Endothelial cell of umbilical vein (primary cell): ENCODE data around the gene APOBEC3G. TPM values are rescaled to one million over a fixed set of nuclear protein-coding genes. Genes with fewer than 3 reads are reported as not detected.

ENCODE experiments used
- BruUV-seq: library from RNA; stranded (reverse); fragments of 400-500 nt; replicated peaks from 2 replicates; lab custom pipeline; 2021; lab: Mats Ljungman, UMichigan
- CTCF ChIA-PET: fragments of 300-600, 350-600 bp; sonication (Branson Sonifier 250); formaldehyde crosslinking; loops from one replicate; lab custom pipeline; 2021; ENCODE audit warnings: antibody characterized with exemption, inconsistent platforms; lab: Charles Lee
- POLR2A ChIA-PET: fragments of 300-600, 350-600 bp; sonication (Branson Sonifier 250); formaldehyde crosslinking; loops from one replicate; lab custom pipeline; 2021; ENCODE audit warnings: antibody characterized with exemption, inconsistent platforms; lab: Charles Lee
- DNase-seq: peaks from one replicate; pipeline ENCODE4 v3.0.0-alpha.2; 2011; ENCODE audit warnings: low read depth, low spot score
- FAIRE-seq: peaks from 2 replicates; lab custom pipeline; 2011; peaks lifted over from hg19 to GRCh38; lab: Jason Lieb, UNC
- H2AFZ ChIP-seq: 2 replicates; pipeline ENCODE4 v1.6.0; 2012; ENCODE audit warnings: low read depth, low read length, control low read depth, inconsistent platforms
- H3K27ac ChIP-seq: 2 replicates; pipeline ENCODE4 v1.5.1; 2011; ENCODE audit warnings: low read depth, mild to moderate bottlenecking, control low read depth, low read length, moderate library complexity; ENCODE audit not compliant: insufficient read depth
- H3K27me3 ChIP-seq, 2 experiments: 2 replicates each; pipeline versions ENCODE4 v1.6.0 to v1.6.1; 2011; ENCODE audit warnings: low read length in 2 of 2, mixed read lengths in 1 of 2; ENCODE audit not compliant: control insufficient read depth in 2 of 2, insufficient read depth in 2 of 2
- H3K36me3 ChIP-seq, 2 experiments: 2 replicates in 1 of 2; 3 replicates in 1 of 2; pipeline ENCODE4 v1.5.1; 2011; ENCODE audit warnings: low read length in 2 of 2, mild to moderate bottlenecking in 1 of 2, moderate library complexity in 1 of 2; ENCODE audit not compliant: control insufficient read depth in 2 of 2, insufficient read depth in 2 of 2; ENCODE audit errors: extremely low read depth in 1 of 2
- H3K4me1 ChIP-seq: 3 replicates; pipeline ENCODE4 v1.5.1; 2011; ENCODE audit warnings: mild to moderate bottlenecking, low read length; ENCODE audit not compliant: control insufficient read depth, insufficient read depth; ENCODE audit errors: extremely low read depth
- H3K4me2 ChIP-seq: 2 replicates; pipeline ENCODE4 v1.6.1; 2011; ENCODE audit warnings: low read length, control low read depth, mixed read lengths; ENCODE audit not compliant: insufficient read depth
- H3K4me3 ChIP-seq, 3 experiments: fragments of 200-600 bp in 1 of 3; sonication (generic), shearing (Covaris generic) in 1 of 3; replicated peaks in 1 of 3; 2 replicates each; pipeline ENCODE4 v1.5.1; 2011 to 2016; ENCODE audit warnings: control low read depth in 3 of 3, low read length in 3 of 3, mild to moderate bottlenecking in 2 of 3, inconsistent platforms in 1 of 3, low read depth in 1 of 3, moderate library complexity in 1 of 3; ENCODE audit not compliant: insufficient read depth in 1 of 3
- H3K79me2 ChIP-seq: 2 replicates; pipeline ENCODE4 v1.6.0; 2012; ENCODE audit warnings: low read length, inconsistent platforms; ENCODE audit not compliant: control insufficient read depth, insufficient read depth
- H3K9ac ChIP-seq: replicated peaks from 2 replicates; pipeline ENCODE3; 2011; ENCODE audit warnings: low read length, control low read depth; ENCODE audit not compliant: insufficient read depth; ENCODE audit errors: extremely low read depth
- H3K9me1 ChIP-seq: replicated peaks from 3 replicates; pipeline ENCODE4 v1.6.0; 2011; ENCODE audit warnings: mild to moderate bottlenecking, low read length; ENCODE audit not compliant: control insufficient read depth, insufficient read depth; ENCODE audit errors: extremely low read depth
- H3K9me3 ChIP-seq: replicated peaks from 2 replicates; pipeline ENCODE4 v1.5.1; 2012; ENCODE audit warnings: low read length, inconsistent platforms; ENCODE audit not compliant: control insufficient read depth, insufficient read depth
- H4K20me1 ChIP-seq: replicated peaks from 2 replicates; pipeline ENCODE3; 2011; ENCODE audit warnings: mild to moderate bottlenecking, low read length; ENCODE audit not compliant: control insufficient read depth, insufficient read depth; ENCODE audit errors: extremely low read depth
- EZH2 ChIP-seq: IDR thresholded peaks from 2 replicates; pipeline ENCODE4 v1.6.1; 2012; ENCODE audit warnings: borderline replicate concordance, low read depth, mild to moderate bottlenecking, moderate library complexity, low read length, inconsistent platforms; ENCODE audit not compliant: severe bottlenecking
- FOS ChIP-seq: IDR thresholded peaks from 2 replicates; pipeline ENCODE4 v1.6.1; 2011; ENCODE audit warnings: mild to moderate bottlenecking, low read length, moderate library complexity, borderline replicate concordance; ENCODE audit not compliant: insufficient read depth
- GATA2 ChIP-seq: IDR thresholded peaks from 2 replicates; pipeline ENCODE4 v1.7.0; 2011; ENCODE audit warnings: low read depth, mild to moderate bottlenecking, moderate library complexity, mixed read lengths, low read length; ENCODE audit not compliant: insufficient read length, insufficient read depth
- MYC ChIP-seq: IDR thresholded peaks from one replicate; pipeline ENCODE4 v1.6.1; 2011; ENCODE audit warnings: mild to moderate bottlenecking, low read depth, low read length
- POLR2A ChIP-seq: IDR thresholded peaks from 2 replicates; pipeline ENCODE4 v1.6.1; 2012; ENCODE audit warnings: low read depth, mild to moderate bottlenecking, control low read depth, low read length
- POLR2AphosphoS5 ChIP-seq: IDR thresholded peaks from 2 replicates; pipeline ENCODE4 v1.6.1; 2012; ENCODE audit warnings: low read depth, mild to moderate bottlenecking, control low read depth, low read length, moderate library complexity; ENCODE audit not compliant: insufficient read depth
- dilution Hi-C: fragments of 300-500 bp; cut with MboI; formaldehyde crosslinking; loops from one replicate; pipeline ENCODE4 v1.15.0; 2019; ENCODE audit warnings: low sequenced_read_pairs; ENCODE audit not compliant: extremely low pct_ligation_motif_present
- intact Hi-C: fragments of 100-400 bp; cut with micrococcal nuclease; formaldehyde crosslinking; loops from one replicate; pipeline ENCODE4 v1.10.0; 2022
- polyA plus RNA-seq, 4 experiments: library from polyadenylated mRNA; depleted of rRNA in 3 of 4; stranded (reverse) in 3 of 4; unstranded in 1 of 4; fragments of >200 nt; gene quantifications; 2 replicates each; pipeline versions ENCODE4 v1.2.1 to v1.2.3, GENCODE V29; 2011 to 2012; ENCODE audit warnings: missing spikeins in 1 of 4
- total RNA-seq: library from RNA; stranded (reverse); gene quantifications from 2 replicates; pipeline ENCODE4 v1.2.3, GENCODE V29; 2021
- TF ChIP-seq, protein P1 (sequence below): IDR thresholded peaks from 2 replicates; pipeline ENCODE4 v1.6.1; 2011; ENCODE audit not compliant: insufficient read depth, insufficient read length
- TF ChIP-seq, protein P2 (sequence below), 2 donors: IDR thresholded peaks; 1 replicate in 1 of 2; 2 replicates in 1 of 2; pipeline ENCODE4 v1.5.1; 2011; ENCODE audit warnings: low read length in 2 of 2, mild to moderate bottlenecking in 2 of 2, moderate library complexity in 2 of 2, control low read depth in 1 of 2, inconsistent platforms in 1 of 2, low read depth in 1 of 2; ENCODE audit not compliant: insufficient read depth in 1 of 2; ENCODE audit errors: extremely low read depth in 1 of 2

APOBEC3G gene
- total and polyA plus RNA-seq, 2 donors (not counting 3 experiments of a cell fraction or from before 2014, with no cell fraction given): 3.6 to 5.1 TPM

DNA sequence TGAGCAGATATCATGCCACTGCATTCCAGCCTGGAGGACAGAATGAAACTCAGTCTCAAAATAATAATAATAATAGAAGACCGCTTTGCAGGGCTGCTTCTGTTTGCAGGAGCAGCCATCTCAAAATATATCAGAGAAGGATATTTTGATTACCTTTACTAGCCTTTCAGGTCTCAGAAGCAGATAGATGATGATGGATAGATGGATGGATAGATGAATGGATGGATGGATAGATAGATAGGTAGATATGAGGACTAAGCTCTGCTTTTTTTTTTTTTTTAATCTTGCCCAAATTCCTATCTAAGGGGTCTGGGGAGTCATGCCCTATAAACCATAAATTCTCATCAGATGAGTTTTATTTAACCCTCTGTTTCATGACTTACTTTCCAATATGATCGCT lies 38.5 kb downstream of the APOBEC3G start:
- intact Hi-C loops (no loop called here), dilution Hi-C loops (no loop called here)
- DNase-seq (no peak), FAIRE-seq (no peak)
- no peak overlapping the region for H3K4me2 ChIP-seq
- H4K20me1 ChIP-seq: no peaks in the 10 kb centered on the region
- peaks cover 22 to 29% of the 10 kb centered on the region in 2 experiments for H3K27me3 ChIP-seq
- no peak overlapping the region for H3K4me3 ChIP-seq
- H3K9me3 ChIP-seq: no peaks in the 10 kb centered on the region
- H3K27ac ChIP-seq: no peak overlapping the region
- no peak overlapping the region for H2AFZ ChIP-seq
- no peaks in the 10 kb centered on the region for H3K36me3 ChIP-seq
- no peaks in the 10 kb centered on the region for H3K9me1 ChIP-seq
- H3K79me2 ChIP-seq: no peaks in the 10 kb centered on the region
- H3K9ac ChIP-seq: no peak overlapping the region
- H3K4me1 ChIP-seq: no peaks in the 10 kb centered on the region
- POLR2A ChIA-PET: no interaction called here
- CTCF ChIA-PET: interaction anchor here (0.9 to 2.1 kb wide), 2 partner anchors 112 to 347 kb away, joined by 3 to 11 read pairs; no protein-coding TSS in a partner anchor
- TF ChIP-seq POLR2AphosphoS5: no peak
- TF ChIP-seq FOS: no peak
- TF ChIP-seq, protein P1, sequence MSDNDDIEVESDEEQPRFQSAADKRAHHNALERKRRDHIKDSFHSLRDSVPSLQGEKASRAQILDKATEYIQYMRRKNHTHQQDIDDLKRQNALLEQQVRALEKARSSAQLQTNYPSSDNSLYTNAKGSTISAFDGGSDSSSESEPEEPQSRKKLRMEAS: no peak
- TF ChIP-seq GATA2: no peak
- TF ChIP-seq, protein P2, sequence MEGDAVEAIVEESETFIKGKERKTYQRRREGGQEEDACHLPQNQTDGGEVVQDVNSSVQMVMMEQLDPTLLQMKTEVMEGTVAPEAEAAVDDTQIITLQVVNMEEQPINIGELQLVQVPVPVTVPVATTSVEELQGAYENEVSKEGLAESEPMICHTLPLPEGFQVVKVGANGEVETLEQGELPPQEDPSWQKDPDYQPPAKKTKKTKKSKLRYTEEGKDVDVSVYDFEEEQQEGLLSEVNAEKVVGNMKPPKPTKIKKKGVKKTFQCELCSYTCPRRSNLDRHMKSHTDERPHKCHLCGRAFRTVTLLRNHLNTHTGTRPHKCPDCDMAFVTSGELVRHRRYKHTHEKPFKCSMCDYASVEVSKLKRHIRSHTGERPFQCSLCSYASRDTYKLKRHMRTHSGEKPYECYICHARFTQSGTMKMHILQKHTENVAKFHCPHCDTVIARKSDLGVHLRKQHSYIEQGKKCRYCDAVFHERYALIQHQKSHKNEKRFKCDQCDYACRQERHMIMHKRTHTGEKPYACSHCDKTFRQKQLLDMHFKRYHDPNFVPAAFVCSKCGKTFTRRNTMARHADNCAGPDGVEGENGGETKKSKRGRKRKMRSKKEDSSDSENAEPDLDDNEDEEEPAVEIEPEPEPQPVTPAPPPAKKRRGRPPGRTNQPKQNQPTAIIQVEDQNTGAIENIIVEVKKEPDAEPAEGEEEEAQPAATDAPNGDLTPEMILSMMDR (IDR thresholded peaks at IDR 0.05; ENCODE audit: extremely low read depth in 1 of 2, insufficient read depth in 1 of 2, low read depth in 1 of 2, low read length in 2 of 2): no peak
- no peak for TF ChIP-seq EZH2
- no peak for TF ChIP-seq MYC
- TF ChIP-seq POLR2A: no peak
- no TSS peak for BruUV-seq
